HepG2 (cell line): ENCODE measurements around the gene ZFP92.

Experiments
- KDM4B ChIP-seq: sonication (generic); formaldehyde crosslinking; IDR thresholded peaks from 2 replicates; pipeline ENCODE4 v1.4.0; 2020; ENCODE audit warnings: missing genetic modification reagents
- KLF6 ChIP-seq: IDR thresholded peaks from 2 replicates; pipeline ENCODE4 v1.8.0; 2016; ENCODE audit warnings: missing biosample characterization, missing genetic modification reagents
- MAX ChIP-seq: IDR thresholded peaks from 2 replicates; pipeline ENCODE4 v1.6.1; 2012; ENCODE audit warnings: inconsistent platforms
- MTF1 ChIP-seq: sonication (generic); formaldehyde crosslinking; IDR thresholded peaks from 2 replicates; pipeline ENCODE4 v1.5.0; 2020; ENCODE audit warnings: missing genetic modification reagents
- MYC ChIP-seq: sonication (generic); formaldehyde crosslinking; IDR thresholded peaks from 2 replicates; pipeline ENCODE4 v1.9.0; 2021; ENCODE audit warnings: missing genetic modification reagents, borderline replicate concordance
- SKI ChIP-seq: fragments of 450-650 bp; IDR thresholded peaks from one replicate; pipeline ENCODE4 v1.6.1; 2018; ENCODE audit warnings: mild to moderate bottlenecking; ENCODE audit not compliant: partially characterized antibody
- YY1 ChIP-seq: IDR thresholded peaks from 2 replicates; pipeline ENCODE4 v1.6.1; 2011; ENCODE audit warnings: low read length, low read depth, moderate library complexity, mild to moderate bottlenecking; ENCODE audit not compliant: insufficient read depth, insufficient replicate concordance
- ZNF138 ChIP-seq: sonication (generic); formaldehyde crosslinking; IDR thresholded peaks from 2 replicates; pipeline ENCODE4 v1.5.0; 2020; ENCODE audit warnings: mild to moderate bottlenecking, low read depth, missing genetic modification reagents

- TF ChIP-seq KDM4B (CRISPR knock-in tag) (no peak), MYC (CRISPR knock-in tag) (no peak), MTF1 (CRISPR knock-in tag) (no peak), ZNF138 (CRISPR knock-in tag) (no peak), KLF6 (CRISPR knock-in tag) (no peak), YY1 (no peak), SKI (no peak), MAX (no peak)
Measured at GRCh38 chrX:153375571-153375970, 35.7 kb upstream of the ZFP92 start.
